ENCODE results near the gene SRGN.

Gene SRGN

GRCh38 chr10:69091143-69091651 is 3.3 kb downstream of the SRGN start:
- H3K4me3 ChIP-seq (ENCODE audit: low read depth, low read length), result no peak overlapping the region
- TF ChIP-seq CTCF (IDR thresholded peaks at IDR 0.05; ENCODE audit: low read depth, low read length), result no peak

GRCh38 chr10:69092959-69093850 is 5.3 kb downstream of the SRGN start:
- H3K4me3 ChIP-seq (ENCODE audit: low read depth, low read length), result no peak overlapping the region
- no peak; the same call in 1 of the 2 replicates for TF ChIP-seq CTCF (IDR thresholded peaks at IDR 0.05; ENCODE audit: low read depth, low read length)

GRCh38 chr10:69093933-69094332 is 6.0 kb downstream of the SRGN start:
- TF ChIP-seq CTCF (IDR thresholded peaks at IDR 0.05; ENCODE audit: low read depth, low read length), result no peak
- H3K4me3 ChIP-seq (ENCODE audit: low read depth, low read length), result no peak overlapping the region

GRCh38 chr10:69096045-69096444 is 8.1 kb downstream of the SRGN start:
- TF ChIP-seq CTCF (IDR thresholded peaks at IDR 0.05; ENCODE audit: low read depth, low read length), result no peak
- no peak overlapping the region for H3K4me3 ChIP-seq (ENCODE audit: low read depth, low read length)

- TF ChIP-seq CTCF (IDR thresholded peaks at IDR 0.05; ENCODE audit: low read depth, low read length), result no peak
- no peak overlapping the region for H3K4me3 ChIP-seq (ENCODE audit: low read depth, low read length)
Measured at GRCh38 chr10:69097729-69098128, 9.8 kb downstream of the SRGN start.

GRCh38 chr10:69100136-69100872 is 12.4 kb downstream of the SRGN start:
- no peak for TF ChIP-seq CTCF (IDR thresholded peaks at IDR 0.05; ENCODE audit: low read depth, low read length)
- no peak overlapping the region for H3K4me3 ChIP-seq (ENCODE audit: low read depth, low read length)

All from WI38 (cell line).